Astrocyte of the spinal cord (primary cell): ENCODE results near the gene RERE.

Experiments used
- DNase-seq: peaks from one replicate; pipeline ENCODE4 v3.0.0; 2011; ENCODE audit warnings: low read depth, low spot score
- H3K4me3 ChIP-seq: 2 replicates; pipeline ENCODE4 v1.5.1; 2011; ENCODE audit warnings: low read depth, mild to moderate bottlenecking, low read length, moderate library complexity
- CTCF ChIP-seq: IDR thresholded peaks from 2 replicates; pipeline ENCODE4 v1.5.1; 2012; ENCODE audit warnings: low read depth, mild to moderate bottlenecking, low read length, inconsistent platforms
- in situ Hi-C: cut with HindIII; loops from 2 replicates; pipeline ENCODE4 v1.10.0; 2017; ENCODE audit warnings: low sequenced_read_pairs

The RERE gene

GRCh38 chr1:8441426-8441825, 376.0 kb downstream of the RERE start:
- no peak for DNase-seq
- in situ Hi-C loops, result no loop called here
- H3K4me3 ChIP-seq, result no peak overlapping the region
- TF ChIP-seq CTCF, result no peak

- TF ChIP-seq CTCF, result peak; percentile 16
- H3K4me3 ChIP-seq, result no peak overlapping the region
- DNase-seq, result peak; percentile 91
- in situ Hi-C loops, result no loop called here
Measured at GRCh38 chr1:8439015-8439702, 378.3 kb downstream of the RERE start.

DNA sequence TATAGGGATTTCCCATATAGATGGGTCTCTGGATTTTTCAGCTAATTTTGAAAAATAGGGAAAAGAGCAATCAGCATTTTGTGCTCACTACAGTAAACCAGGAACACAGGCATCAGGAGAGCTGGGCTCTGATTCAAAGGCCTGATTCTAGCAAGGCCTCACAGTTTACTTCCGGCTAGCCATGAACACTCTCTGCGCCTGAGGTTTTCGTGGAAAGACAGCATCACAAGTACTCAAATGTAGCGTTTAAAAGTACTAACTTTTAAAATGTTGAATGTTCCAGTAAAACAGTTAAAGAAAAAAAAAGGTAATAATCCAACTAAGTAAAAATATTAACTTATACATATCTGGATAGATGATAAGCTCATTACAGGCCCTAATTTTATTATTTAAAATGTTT, 379.0 kb downstream of the RERE start:
- in situ Hi-C loops, result no loop called here
- no peak for TF ChIP-seq CTCF
- no peak for DNase-seq
- H3K4me3 ChIP-seq, result no peak overlapping the region

GRCh38 chr1:8437347-8437746, 380.1 kb downstream of the RERE start:
- no peak for DNase-seq
- no peak for TF ChIP-seq CTCF
- in situ Hi-C loops, result no loop called here
- no peak overlapping the region for H3K4me3 ChIP-seq

DNA sequence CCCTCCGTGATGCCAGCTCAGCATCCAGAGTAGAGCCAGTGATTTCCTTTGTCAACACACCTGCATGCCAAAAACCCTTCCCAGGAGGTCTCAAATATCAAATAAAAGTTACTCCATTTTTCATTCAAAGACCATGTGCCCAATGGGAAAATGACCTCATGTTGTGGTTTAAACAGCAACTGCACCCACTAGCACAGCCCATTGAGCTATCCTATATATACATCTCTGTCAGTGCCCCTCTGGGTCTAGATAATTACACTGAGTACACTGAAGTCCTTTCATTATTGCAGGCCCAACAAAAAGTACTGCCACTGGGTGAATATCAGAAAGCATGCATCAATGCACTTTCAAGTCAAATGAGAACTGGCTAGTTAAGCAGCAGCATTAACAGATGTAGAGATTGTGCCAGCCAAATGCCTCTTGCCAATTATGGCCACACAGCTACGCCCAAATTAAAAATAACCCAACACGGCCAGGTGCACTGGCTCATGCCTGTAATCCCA, 381.8 kb downstream of the RERE start:
- no peak for TF ChIP-seq CTCF
- no peak for DNase-seq
- in situ Hi-C loops, result no loop called here
- H3K4me3 ChIP-seq, result no peak overlapping the region

- no peak overlapping the region for H3K4me3 ChIP-seq
- TF ChIP-seq CTCF, result no peak
- in situ Hi-C loops, result no loop called here
- DNase-seq, result no peak
Measured at GRCh38 chr1:8434101-8434500, 383.3 kb downstream of the RERE start.
